Activated CD8-positive, alpha-beta memory T cell treated with anti-CD3 and anti-CD28 coated beads for 24 hours (primary cell): ENCODE measurements around the gene MCRS1.
A peak's percentile ranks its signal among the peaks of the same experiment; 100 is the strongest.
"Not testable (repeated sequence)": the region's sequence is repeated elsewhere in the genome, so short reads cannot be mapped to it uniquely, and the experiment has no call there.

Source experiments
- DNase-seq: peaks from one replicate; pipeline ENCODE4 v3.0.0-alpha.2; 2020

Gene MCRS1

GRCh38 chr12:49567611-49568441 lies at the start of gene MCRS1:
TSS of gene MCRS1 (minus strand) at chr12:49568142. CDS start at chr12:49566731, 1,411 bp downstream.
- DNase-seq, result peak; percentile 96

GRCh38 chr12:49616533-49617219 lies 48.7 kb upstream of the MCRS1 start:
- no peak for DNase-seq

GRCh38 chr12:49615725-49616124 lies 47.8 kb upstream of the MCRS1 start:
- DNase-seq, result no peak

- no peak for DNase-seq
These were observed 44.3 kb upstream of the MCRS1 start for GRCh38 chr12:49612210-49612609.

- DNase-seq, result not testable (repeated sequence)
These were observed 42.8 kb upstream of the MCRS1 start for GRCh38 chr12:49610785-49611184.

GRCh38 chr12:49609875-49610154 lies 41.9 kb upstream of the MCRS1 start:
- DNase-seq, result no peak

GRCh38 chr12:49609059-49609874 lies 41.3 kb upstream of the MCRS1 start:
- DNase-seq, result no peak

- DNase-seq, result not testable (repeated sequence)
These were observed 37.6 kb upstream of the MCRS1 start, which contains the start of gene FAM186B for GRCh38 chr12:49605539-49605938. TSS of gene FAM186B (minus strand) at chr12:49605639. CDS start at chr12:49605477, 162 bp downstream.

- no peak for DNase-seq
These were observed 36.9 kb upstream of the MCRS1 start for GRCh38 chr12:49604856-49605255.

GRCh38 chr12:49603721-49604120 lies 35.8 kb upstream of the MCRS1 start:
- DNase-seq, result no peak

GRCh38 chr12:49599961-49600360 lies 32.0 kb upstream of the MCRS1 start:
- DNase-seq, result no peak

GRCh38 chr12:49598527-49598926 lies 30.6 kb upstream of the MCRS1 start:
- DNase-seq, result no peak

- DNase-seq, result no peak
These were observed 21.0 kb upstream of the MCRS1 start for GRCh38 chr12:49588721-49589516.

GRCh38 chr12:49588281-49588680 lies 20.3 kb upstream of the MCRS1 start:
- no peak for DNase-seq

- DNase-seq, result no peak
These were observed 19.4 kb upstream of the MCRS1 start for GRCh38 chr12:49587174-49587908.

GRCh38 chr12:49585477-49586459 lies 17.8 kb upstream of the MCRS1 start:
- no peak for DNase-seq

- DNase-seq, result no peak
These were observed 16.6 kb upstream of the MCRS1 start for GRCh38 chr12:49584591-49584990.

- no peak for DNase-seq
These were observed 15.6 kb upstream of the MCRS1 start for GRCh38 chr12:49583366-49584094.

GRCh38 chr12:49582850-49583249 lies 14.9 kb upstream of the MCRS1 start:
- DNase-seq, result no peak

GRCh38 chr12:49582201-49582600 lies 14.3 kb upstream of the MCRS1 start:
- DNase-seq, result no peak
